Measurements from ENCODE around the gene MAN1A1.

The MAN1A1 gene

DNA sequence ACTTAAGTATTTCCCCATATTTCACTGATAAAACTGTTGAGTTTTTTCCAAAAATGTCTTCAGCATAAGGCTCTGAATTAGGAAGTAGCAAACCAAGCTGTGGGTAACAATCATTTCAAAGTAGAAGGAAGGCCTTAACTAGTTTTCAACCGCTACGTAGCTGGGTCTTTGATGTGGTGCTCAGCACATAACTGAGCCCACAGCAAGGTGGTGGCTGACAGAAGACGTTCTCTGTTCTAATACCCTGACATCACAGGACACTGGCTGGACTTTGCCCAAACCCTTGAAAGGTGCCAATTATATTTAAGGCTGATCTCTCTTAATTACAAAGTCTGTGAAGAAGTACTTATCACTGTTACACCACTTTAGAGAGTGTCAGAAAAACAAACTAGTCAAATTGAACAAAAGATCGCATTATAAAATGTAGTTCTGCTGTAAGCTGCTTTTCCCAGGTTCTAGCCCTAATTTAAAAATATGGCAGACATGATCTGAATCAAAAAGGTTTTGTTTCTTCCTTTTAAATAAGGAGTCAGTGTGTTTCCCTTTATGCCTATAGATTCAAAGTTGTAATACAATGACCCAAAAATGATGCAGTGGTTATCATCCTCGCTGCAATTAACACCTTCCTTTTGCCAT is 26.7 kb downstream of the MAN1A1 start:
- TF ChIP-seq, protein P1, sequence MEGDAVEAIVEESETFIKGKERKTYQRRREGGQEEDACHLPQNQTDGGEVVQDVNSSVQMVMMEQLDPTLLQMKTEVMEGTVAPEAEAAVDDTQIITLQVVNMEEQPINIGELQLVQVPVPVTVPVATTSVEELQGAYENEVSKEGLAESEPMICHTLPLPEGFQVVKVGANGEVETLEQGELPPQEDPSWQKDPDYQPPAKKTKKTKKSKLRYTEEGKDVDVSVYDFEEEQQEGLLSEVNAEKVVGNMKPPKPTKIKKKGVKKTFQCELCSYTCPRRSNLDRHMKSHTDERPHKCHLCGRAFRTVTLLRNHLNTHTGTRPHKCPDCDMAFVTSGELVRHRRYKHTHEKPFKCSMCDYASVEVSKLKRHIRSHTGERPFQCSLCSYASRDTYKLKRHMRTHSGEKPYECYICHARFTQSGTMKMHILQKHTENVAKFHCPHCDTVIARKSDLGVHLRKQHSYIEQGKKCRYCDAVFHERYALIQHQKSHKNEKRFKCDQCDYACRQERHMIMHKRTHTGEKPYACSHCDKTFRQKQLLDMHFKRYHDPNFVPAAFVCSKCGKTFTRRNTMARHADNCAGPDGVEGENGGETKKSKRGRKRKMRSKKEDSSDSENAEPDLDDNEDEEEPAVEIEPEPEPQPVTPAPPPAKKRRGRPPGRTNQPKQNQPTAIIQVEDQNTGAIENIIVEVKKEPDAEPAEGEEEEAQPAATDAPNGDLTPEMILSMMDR (IDR thresholded peaks at IDR 0.05; ENCODE audit: borderline replicate concordance, insufficient read depth, low read depth, low read length) = no peak
- no peak overlapping the region for H3K4me3 ChIP-seq (ENCODE audit: low read depth, low read length)

DNA sequence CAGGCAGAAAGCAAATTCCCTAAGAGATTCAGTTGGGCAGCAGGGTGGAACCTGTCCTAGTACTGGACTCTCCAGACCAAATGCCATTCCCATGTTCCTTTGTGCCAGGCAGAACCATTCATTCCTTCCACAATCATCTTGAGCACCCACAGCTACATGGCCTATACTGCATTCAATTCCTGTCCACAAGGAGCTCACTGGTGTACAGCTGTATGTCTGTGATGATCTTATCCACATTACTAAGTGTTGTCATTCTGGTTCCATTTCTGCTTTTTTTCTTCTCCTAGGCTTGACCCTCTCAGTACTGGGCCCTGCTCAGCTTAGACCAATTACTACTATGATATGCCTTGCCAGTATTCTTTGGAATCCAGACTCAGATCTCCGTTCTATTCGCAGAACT is 27.5 kb downstream of the MAN1A1 start:
- no peak overlapping the region for H3K4me3 ChIP-seq (ENCODE audit: low read depth, low read length)
- TF ChIP-seq, protein P1 (IDR thresholded peaks at IDR 0.05; ENCODE audit: borderline replicate concordance, insufficient read depth, low read depth, low read length) = no peak

DNA sequence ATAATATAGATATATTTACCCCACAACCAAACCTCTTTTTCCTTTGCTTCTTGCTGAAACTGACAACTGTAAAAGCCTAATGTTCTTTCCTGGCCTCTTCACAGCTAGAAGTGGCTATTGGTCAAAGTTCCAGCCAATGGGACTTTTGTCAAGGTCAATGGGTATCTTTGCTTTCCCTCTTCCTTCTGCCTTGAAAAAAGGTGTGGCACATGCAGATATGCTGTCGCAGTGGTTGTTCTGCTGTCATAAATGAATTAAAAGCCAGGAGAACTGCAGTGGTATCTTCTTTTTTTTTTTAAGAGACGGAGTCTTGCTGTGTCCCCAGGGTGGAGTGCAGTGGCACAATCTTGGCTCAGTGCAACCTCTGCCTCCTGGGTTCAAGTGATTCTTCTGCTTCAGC is 29.9 kb downstream of the MAN1A1 start:
- H3K4me3 ChIP-seq (ENCODE audit: low read depth, low read length) = no peak overlapping the region
- TF ChIP-seq, protein P1 (IDR thresholded peaks at IDR 0.05; ENCODE audit: borderline replicate concordance, insufficient read depth, low read depth, low read length) = no peak

DNA sequence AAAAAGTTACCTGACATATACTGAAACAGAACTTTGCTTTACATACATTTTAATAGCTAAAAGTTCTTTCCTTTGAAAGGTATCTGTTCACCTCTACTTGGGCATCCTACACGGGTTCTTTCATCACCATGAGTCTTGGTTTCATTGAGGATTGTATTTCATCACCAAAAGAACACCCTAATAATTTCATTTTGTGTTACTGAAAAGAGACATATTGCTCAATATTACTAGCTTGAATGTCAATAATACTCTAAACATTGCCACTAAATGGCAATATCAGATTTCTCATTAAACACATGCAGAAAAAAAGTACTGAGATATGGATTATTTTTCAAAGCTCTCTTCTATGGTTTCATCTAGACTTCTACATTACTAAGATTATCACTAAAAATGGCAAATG is 30.8 kb downstream of the MAN1A1 start:
- TF ChIP-seq, protein P1 (IDR thresholded peaks at IDR 0.05; ENCODE audit: borderline replicate concordance, insufficient read depth, low read depth, low read length) = no peak
- H3K4me3 ChIP-seq (ENCODE audit: low read depth, low read length) = no peak overlapping the region

DNA sequence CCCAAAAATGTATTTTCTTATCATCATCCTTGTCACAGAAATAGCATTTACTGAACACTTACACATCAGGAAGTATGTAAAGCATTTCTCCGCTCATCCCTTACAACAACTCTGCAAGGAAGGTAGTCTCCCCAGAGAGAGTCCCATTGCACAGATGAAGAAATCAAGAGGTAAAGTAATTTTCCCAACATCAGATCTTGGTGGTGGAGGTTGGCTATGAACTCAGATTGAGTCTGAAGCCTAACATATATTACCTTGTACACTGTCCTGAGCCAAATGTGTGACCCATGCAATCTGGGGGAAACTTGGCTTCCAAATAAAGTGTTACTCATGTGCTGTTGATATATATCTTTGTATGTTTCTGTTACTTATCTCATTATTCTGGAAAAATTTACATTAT is 31.4 kb downstream of the MAN1A1 start:
- no peak overlapping the region for H3K4me3 ChIP-seq (ENCODE audit: low read depth, low read length)
- TF ChIP-seq, protein P1 (IDR thresholded peaks at IDR 0.05; ENCODE audit: borderline replicate concordance, insufficient read depth, low read depth, low read length) = no peak

DNA sequence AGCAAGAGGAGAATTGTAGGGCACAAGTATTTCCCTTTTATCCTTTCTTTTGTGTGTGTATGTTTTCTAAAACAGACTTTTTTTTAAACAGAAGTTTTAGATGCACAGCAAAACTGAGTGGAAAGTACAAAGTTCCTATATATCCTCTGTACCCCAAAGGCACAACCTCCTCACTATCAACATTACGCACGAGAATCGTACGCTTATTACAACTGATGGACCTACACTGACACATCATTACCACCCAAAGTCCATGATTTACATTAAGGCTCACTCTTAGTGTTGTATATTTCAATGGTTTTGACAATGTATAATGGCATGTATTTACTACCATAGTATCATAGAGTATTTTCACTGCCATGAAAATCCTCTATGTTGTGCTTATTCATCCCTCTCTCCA is 32.6 kb downstream of the MAN1A1 start:
- TF ChIP-seq, protein P1 (IDR thresholded peaks at IDR 0.05; ENCODE audit: borderline replicate concordance, insufficient read depth, low read depth, low read length) = no peak

DNA sequence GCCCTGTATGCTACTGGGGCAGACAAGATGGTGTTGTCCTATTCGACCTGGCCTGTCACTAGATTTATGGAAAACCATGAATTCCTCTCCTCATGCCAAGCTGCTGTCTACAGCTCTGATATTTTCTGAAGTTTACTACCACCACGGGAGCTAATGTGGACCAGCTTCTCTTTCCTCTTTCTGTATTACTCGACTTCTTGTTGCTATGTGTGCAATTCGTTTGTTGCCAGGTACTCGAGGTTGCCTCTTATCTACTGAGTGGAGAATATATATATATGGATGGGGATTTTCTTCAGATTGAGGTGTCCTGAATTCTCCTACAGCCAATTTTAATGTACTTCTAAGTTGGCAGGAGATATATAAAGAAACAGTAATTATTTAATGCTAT is 34.7 kb downstream of the MAN1A1 start:
- H3K4me3 ChIP-seq (ENCODE audit: low read depth, low read length) = no peak overlapping the region

More for the DNA sequence above, 32.6 kb downstream of the MAN1A1 start:
- H3K4me3 ChIP-seq (ENCODE audit: low read depth, low read length) = no peak overlapping the region

More for the DNA sequence above, 34.7 kb downstream of the MAN1A1 start:
- TF ChIP-seq, protein P1 (IDR thresholded peaks at IDR 0.05; ENCODE audit: borderline replicate concordance, insufficient read depth, low read depth, low read length) = no peak
